DMS153 (cell line): ENCODE results near the gene PCP4.
"Not testable (repeated sequence)": the region's sequence is repeated elsewhere in the genome, so short reads cannot be mapped to it uniquely, and the experiment has no call there.

Source experiments
- DNase-seq: peaks from one replicate; lab custom pipeline; 2025; lab: John Stamatoyannopoulos, UW

The PCP4 gene

GRCh38 chr21:39866093-39866492, 1.1 kb upstream of the PCP4 start:
- no peak for DNase-seq

- DNase-seq = peak; percentile 54
These were observed 2.0 kb downstream of the PCP4 start for GRCh38 chr21:39869141-39869818.

- no peak for DNase-seq
These were observed 6.4 kb downstream of the PCP4 start for GRCh38 chr21:39873687-39874086.

- no peak for DNase-seq
These were observed 7.0 kb downstream of the PCP4 start for GRCh38 chr21:39874206-39874605.

GRCh38 chr21:39874759-39875158, 7.5 kb downstream of the PCP4 start:
- no peak for DNase-seq

- no peak for DNase-seq
These were observed 14.4 kb downstream of the PCP4 start for GRCh38 chr21:39881661-39882060.

GRCh38 chr21:39882151-39882838, 15.1 kb downstream of the PCP4 start:
- no peak for DNase-seq

GRCh38 chr21:39882839-39883195, 15.6 kb downstream of the PCP4 start:
- no peak for DNase-seq

GRCh38 chr21:39885119-39885848, 18.0 kb downstream of the PCP4 start:
- DNase-seq = peak; percentile 92

- no peak for DNase-seq
These were observed 21.6 kb downstream of the PCP4 start for GRCh38 chr21:39888848-39889247.

- DNase-seq = no peak
These were observed 23.9 kb downstream of the PCP4 start for GRCh38 chr21:39891111-39891510.

GRCh38 chr21:39891863-39892262, 24.6 kb downstream of the PCP4 start:
- not testable (repeated sequence) for DNase-seq

- DNase-seq = no peak
These were observed 33.3 kb downstream of the PCP4 start for GRCh38 chr21:39900491-39900890.

- no peak for DNase-seq
These were observed 33.7 kb downstream of the PCP4 start for GRCh38 chr21:39900911-39901310.

GRCh38 chr21:39902986-39903385, 35.7 kb downstream of the PCP4 start:
- no peak for DNase-seq

GRCh38 chr21:39904457-39904856, 37.2 kb downstream of the PCP4 start:
- DNase-seq = no peak

- DNase-seq = no peak
These were observed 41.2 kb downstream of the PCP4 start for GRCh38 chr21:39908265-39908923.

GRCh38 chr21:39911286-39912199, 44.3 kb downstream of the PCP4 start:
- peak; percentile 76 for DNase-seq

- DNase-seq = no peak
These were observed 46.6 kb downstream of the PCP4 start for GRCh38 chr21:39913706-39914305.

GRCh38 chr21:39915881-39916280, 48.6 kb downstream of the PCP4 start:
- no peak for DNase-seq

- DNase-seq = no peak
These were observed 51.3 kb downstream of the PCP4 start for GRCh38 chr21:39918558-39918957.
